Pancreas (tissue), 10 donors: Measurements from ENCODE around the gene ATP12A. TPM values are rescaled to one million over a fixed set of nuclear protein-coding genes. Genes with fewer than 3 reads are reported as not detected.

Source experiments
- ATAC-seq, 4 donors: fragments of 200-7000 bp; cut with Tn5 transposase; one replicate each; pipeline versions ENCODE4 v1.8.0 to v1.9.1; 2020; ENCODE audit warnings: mild to moderate bottlenecking in 4 of 4, moderate library complexity in 4 of 4
- DNase-seq, 6 donors: peaks; one replicate each; pipeline ENCODE4 v3.0.0-alpha.2; 2020
- FAIRE-seq: peaks from 2 replicates; lab custom pipeline; 2012; peaks lifted over from hg19 to GRCh38; lab: Jason Lieb, UNC
- H3K27ac ChIP-seq, 4 donors: fragments of 200-600 bp; sonication (generic); 1 replicate in 3 of 4; 2 replicates in 1 of 4; pipeline versions ENCODE4 v1.5.0 to v1.8.0; 2020
- H3K27me3 ChIP-seq, 4 donors: fragments of 200-600 bp; one replicate each; pipeline ENCODE4 v1.8.0; 2021
- H3K36me3 ChIP-seq, 3 donors: fragments of 200-600 bp; sonication (generic) in 1 of 3; one replicate each; pipeline versions ENCODE4 v1.5.0 to v1.8.0; 2020 to 2021
- H3K4me1 ChIP-seq, 3 donors: fragments of 200-600 bp; one replicate each; pipeline ENCODE4 v1.8.0; 2021
- H3K4me3 ChIP-seq, 4 donors: fragments of 200-600 bp; sonication (generic) in 2 of 4; one replicate each; pipeline versions ENCODE4 v1.5.0 to v1.8.0; 2020 to 2021
- H3K9me3 ChIP-seq, 4 donors: fragments of 200-600 bp; one replicate each; pipeline ENCODE4 v1.8.0; 2021
- CTCF ChIP-seq, 4 donors: fragments of 200-600 bp; sonication (generic) in 3 of 4; IDR thresholded peaks; one replicate each; pipeline versions ENCODE4 v1.5.0 to v1.8.0; 2021; ENCODE audit warnings: antibody characterized with exemption in 4 of 4
- WGBS, 2 donors: extraction: QIAGEN DNeasy Blood & Tissue Kit; methylation state at CpG; one replicate each; pipeline ENCODE4 v1.1.7; 2013; 5-methylcytosine and 5-hydroxymethylcytosine counted together
- intact Hi-C, 3 donors: fragments of 100-400 bp; cut with DNase I; formaldehyde crosslinking; loops; one replicate each; pipeline versions ENCODE4 v1.11.1 to v1.14.2; 2022
- polyA plus RNA-seq, 2 donors: library from polyadenylated mRNA; stranded (reverse); fragments of 200-250 nt; gene quantifications; one replicate each; pipeline ENCODE4 v1.2.3, GENCODE V29; 2013
- total RNA-seq, 6 donors: library from RNA; stranded (reverse); fragmentation: NEBNext Ultra II Directional in 4 of 6; extraction: Animal tissue kit (Norgen Biotek cat#: 25700) in 4 of 6; gene quantifications; one replicate each; pipeline versions ENCODE4 v1.2.1 to v1.2.4, GENCODE V29; 2021 to 2023
- donor health status: healthy with polysubstance abuse.
- donor health status: DM: no; HTN: no; CAD: no; lungs with moderate emphysema.
- donor health status: DM: no; HTN: no; CAD: no.
- donor health status: control.
- donor health status: control.
- donor health status: Bipolar disorder and iron deficiency.
- donor health status: DM: yes; HTN: yes; CAD: no.
- donor health status: DM: no; HTN: no; CAD: no.
- donor health status: DM: no; HTN: no; CAD: no.
- donor health status: DM: yes; HTN: yes; CAD: no.

The ATP12A gene
- total and polyA plus RNA-seq, 8 donors: 0.05 to 0.06 TPM; not detected in 6

GRCh38 chr13:24738366-24738847 lies 58.2 kb downstream of the ATP12A start:
- Histone ChIP-seq H3K9me3 (no peaks in the 10 kb centered on the region), H3K4me3 (no peak overlapping the region), H3K27ac (no peak overlapping the region), H3K27me3 (no peaks in the 10 kb centered on the region), H3K4me1 (no peaks in the 10 kb centered on the region), H3K36me3 (no peaks in the 10 kb centered on the region)
- no peak for FAIRE-seq
- TF ChIP-seq CTCF (IDR thresholded peaks at IDR 0.05): no peak
- intact Hi-C loops: no loop called here
- no peak for ATAC-seq
- DNase-seq: no peak
- WGBS, 2 donors: 87 to 92% methylated on average over 5 of the region's 5 CpGs

- WGBS, 2 donors: 69 to 80% methylated on average over 11 to 12 of the region's 12 CpGs
- intact Hi-C loops: no loop called here
- no peak for ATAC-seq
Measured at GRCh38 chr13:24740014-24740890, 60.0 kb downstream of the ATP12A start.

GRCh38 chr13:24741016-24741662 lies 60.9 kb downstream of the ATP12A start:
- DNase-seq (peak in 1 of 6 donors; percentile 60), FAIRE-seq (no peak), ATAC-seq (peak in 1 of 4 donors; percentile 18)
- intact Hi-C loops: no loop called here
- TF ChIP-seq CTCF (IDR thresholded peaks at IDR 0.05): no peak
- H3K27me3 ChIP-seq: no peaks in the 10 kb centered on the region
- H3K27ac ChIP-seq: no peak overlapping the region
- H3K9me3 ChIP-seq: no peaks in the 10 kb centered on the region
- H3K4me3 ChIP-seq: no peak overlapping the region
- 59 to 72% methylated on average over 10 to 11 of the region's 11 CpGs for WGBS, 2 donors
- H3K36me3 ChIP-seq: no peaks in the 10 kb centered on the region
- H3K4me1 ChIP-seq: no peaks in the 10 kb centered on the region

More at GRCh38 chr13:24740014-24740890, 60.0 kb downstream of the ATP12A start:
- Histone ChIP-seq H3K4me1 (no peaks in the 10 kb centered on the region), H3K4me3 (no peak overlapping the region), H3K27me3 (no peaks in the 10 kb centered on the region), H3K9me3 (no peaks in the 10 kb centered on the region), H3K36me3 (no peaks in the 10 kb centered on the region), H3K27ac (no peak overlapping the region)
- DNase-seq: no peak
- FAIRE-seq: no peak
- TF ChIP-seq CTCF (IDR thresholded peaks at IDR 0.05): no peak

GRCh38 chr13:24741791-24742190 lies 61.6 kb downstream of the ATP12A start:
- intact Hi-C loops: no loop called here
- Histone ChIP-seq H3K9me3 (no peaks in the 10 kb centered on the region), H3K27me3 (peaks cover 0 to under 1% (median 0%) of the 10 kb centered on the region in 4 donors), H3K27ac (no peak overlapping the region), H3K36me3 (no peaks in the 10 kb centered on the region), H3K4me3 (no peak overlapping the region), H3K4me1 (no peaks in the 10 kb centered on the region)
- 46 to 74% methylated on average over 7 to 8 of the region's 8 CpGs for WGBS, 2 donors
- FAIRE-seq: no peak
- peak in 1 of 6 donors; percentile 53 for DNase-seq
- ATAC-seq: no peak
- no peak for TF ChIP-seq CTCF (IDR thresholded peaks at IDR 0.05)
